SK-N-SH treated with all-trans-retinoic acid at 6 μM for 48 hours (cell line): ENCODE data around the gene HPCAL4.

ENCODE experiments used
- ATAC-seq: fragments of 200-7000 bp; cut with Tn5 transposase; 3 replicates; pipeline ENCODE4 v1.9.1; 2020; ENCODE audit warnings: mild to moderate bottlenecking, moderate library complexity
- ARNTL ChIP-seq: fragments of 450-650 bp; formaldehyde crosslinking; IDR thresholded peaks from 2 replicates; pipeline ENCODE4 v1.5.0; 2020; ENCODE audit warnings: low read depth, mild to moderate bottlenecking, moderate library complexity, borderline replicate concordance
- BACH2 ChIP-seq: fragments of 250-450 bp; sonication (Bioruptor Pico); IDR thresholded peaks from 2 replicates; pipeline ENCODE4 v1.9.0; 2021; ENCODE audit warnings: mild to moderate bottlenecking, borderline replicate concordance
- CSDC2 ChIP-seq: fragments of 250-450 bp; sonication (Bioruptor Pico); IDR thresholded peaks from 2 replicates; pipeline ENCODE4 v1.5.0; 2020; ENCODE audit warnings: mild to moderate bottlenecking, moderate library complexity
- CSRNP3 ChIP-seq: fragments of 250-450 bp; sonication (Bioruptor Pico); IDR thresholded peaks from 2 replicates; pipeline ENCODE4 v1.5.1; 2021; ENCODE audit warnings: mild to moderate bottlenecking, moderate library complexity
- ESRRG ChIP-seq: fragments of 250-450 bp; sonication (Bioruptor Pico); IDR thresholded peaks from 2 replicates; pipeline ENCODE4 v1.6.1; 2021; ENCODE audit warnings: mild to moderate bottlenecking
- GLIS3 ChIP-seq: fragments of 250-450 bp; sonication (Bioruptor Pico); IDR thresholded peaks from 2 replicates; pipeline ENCODE4 v1.5.0; 2020; ENCODE audit warnings: mild to moderate bottlenecking, moderate library complexity
- OSR1 ChIP-seq: fragments of 250-450 bp; sonication (Bioruptor Pico); IDR thresholded peaks from 2 replicates; pipeline ENCODE4 v1.8.0; 2022; ENCODE audit warnings: moderate library complexity, mild to moderate bottlenecking, inconsistent platforms
- PPARA ChIP-seq: fragments of 250-450 bp; sonication (Bioruptor Pico); IDR thresholded peaks from 2 replicates; pipeline ENCODE4 v1.5.0; 2020; ENCODE audit warnings: mild to moderate bottlenecking, borderline replicate concordance
- RARB ChIP-seq: fragments of 250-450 bp; sonication (Bioruptor Pico); IDR thresholded peaks from 2 replicates; pipeline ENCODE4 v1.8.0; 2021; ENCODE audit warnings: mild to moderate bottlenecking, moderate library complexity
- TCF4 ChIP-seq: fragments of 250-450 bp; sonication (Bioruptor Pico); IDR thresholded peaks from 2 replicates; pipeline ENCODE4 v1.8.0; 2021; ENCODE audit warnings: mild to moderate bottlenecking, moderate library complexity, borderline replicate concordance
- TOX ChIP-seq: fragments of 250-450 bp; sonication (Bioruptor Pico); IDR thresholded peaks from 2 replicates; pipeline ENCODE4 v1.8.0; 2021; ENCODE audit warnings: mild to moderate bottlenecking, moderate library complexity, borderline replicate concordance
- ZC3H10 ChIP-seq: fragments of 250-450 bp; sonication (Bioruptor Pico); IDR thresholded peaks from 2 replicates; pipeline ENCODE4 v1.5.1; 2021; ENCODE audit warnings: mild to moderate bottlenecking, moderate library complexity
- ZFP30 ChIP-seq: fragments of 450-650 bp; formaldehyde crosslinking; IDR thresholded peaks from 2 replicates; pipeline ENCODE4 v1.5.0; 2022; ENCODE audit warnings: mild to moderate bottlenecking, moderate library complexity
- ZNF565 ChIP-seq: fragments of 450-650 bp; formaldehyde crosslinking; conservative IDR thresholded peaks from 2 replicates; pipeline ENCODE4 v1.5.0; 2020; ENCODE audit warnings: low read depth, mild to moderate bottlenecking, moderate library complexity
- ZNF8 ChIP-seq: fragments of 450-650 bp; formaldehyde crosslinking; IDR thresholded peaks from 2 replicates; pipeline ENCODE4 v1.5.0; 2020; ENCODE audit warnings: mild to moderate bottlenecking, moderate library complexity
- TF ChIP-seq, protein P1 (sequence below): fragments of 250-450 bp; sonication (Bioruptor Pico); IDR thresholded peaks from 2 replicates; pipeline ENCODE4 v1.8.0; 2020; ENCODE audit warnings: mild to moderate bottlenecking, moderate library complexity, borderline replicate concordance
- TF ChIP-seq, protein P2 (sequence below): fragments of 250-450 bp; sonication (Bioruptor Pico); IDR thresholded peaks from 2 replicates; pipeline ENCODE4 v1.5.0; 2020; ENCODE audit warnings: mild to moderate bottlenecking, moderate library complexity
- TF ChIP-seq, protein P3 (sequence below): fragments of 250-450 bp; sonication (Bioruptor Pico); IDR thresholded peaks from 2 replicates; pipeline ENCODE4 v1.8.0; 2021; ENCODE audit warnings: low read depth, mild to moderate bottlenecking, moderate library complexity, borderline replicate concordance

The HPCAL4 gene

DNA sequence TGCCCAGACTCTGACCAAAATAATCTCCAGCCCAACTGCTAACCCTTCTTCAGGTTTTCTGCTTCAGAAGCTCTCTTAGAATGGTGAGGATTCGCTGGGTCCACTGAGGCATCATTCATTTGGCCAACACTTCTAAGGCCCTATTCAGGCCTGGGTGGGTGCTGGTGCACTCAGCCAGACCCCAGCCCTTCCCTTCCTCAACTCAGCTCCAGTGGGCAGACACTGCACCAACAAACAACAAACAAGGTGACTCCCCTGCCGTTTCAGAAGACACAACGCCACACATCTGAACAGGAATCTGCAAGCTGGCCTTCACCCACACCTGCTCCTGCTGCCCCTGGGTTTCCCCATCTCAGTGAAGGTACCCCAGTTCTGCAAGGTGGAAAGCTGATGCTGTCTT lies 57.8 kb downstream of the HPCAL4 start:
- ATAC-seq, result no peak
- no peak for TF ChIP-seq ESRRG (CRISPR knock-in tag)
- TF ChIP-seq ZFP30 (CRISPR knock-in tag), result no peak
- TF ChIP-seq, protein P1, sequence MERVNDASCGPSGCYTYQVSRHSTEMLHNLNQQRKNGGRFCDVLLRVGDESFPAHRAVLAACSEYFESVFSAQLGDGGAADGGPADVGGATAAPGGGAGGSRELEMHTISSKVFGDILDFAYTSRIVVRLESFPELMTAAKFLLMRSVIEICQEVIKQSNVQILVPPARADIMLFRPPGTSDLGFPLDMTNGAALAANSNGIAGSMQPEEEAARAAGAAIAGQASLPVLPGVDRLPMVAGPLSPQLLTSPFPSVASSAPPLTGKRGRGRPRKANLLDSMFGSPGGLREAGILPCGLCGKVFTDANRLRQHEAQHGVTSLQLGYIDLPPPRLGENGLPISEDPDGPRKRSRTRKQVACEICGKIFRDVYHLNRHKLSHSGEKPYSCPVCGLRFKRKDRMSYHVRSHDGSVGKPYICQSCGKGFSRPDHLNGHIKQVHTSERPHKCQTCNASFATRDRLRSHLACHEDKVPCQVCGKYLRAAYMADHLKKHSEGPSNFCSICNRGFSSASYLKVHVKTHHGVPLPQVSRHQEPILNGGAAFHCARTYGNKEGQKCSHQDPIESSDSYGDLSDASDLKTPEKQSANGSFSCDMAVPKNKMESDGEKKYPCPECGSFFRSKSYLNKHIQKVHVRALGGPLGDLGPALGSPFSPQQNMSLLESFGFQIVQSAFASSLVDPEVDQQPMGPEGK (CRISPR knock-in tag), result no peak
- TF ChIP-seq TOX (CRISPR knock-in tag), result no peak
- TF ChIP-seq ZC3H10, result no peak
- TF ChIP-seq BACH2, result no peak
- TF ChIP-seq OSR1 (CRISPR knock-in tag), result no peak
- TF ChIP-seq TCF4, result no peak
- no peak for TF ChIP-seq CSRNP3 (CRISPR knock-in tag)
- TF ChIP-seq, protein P2, sequence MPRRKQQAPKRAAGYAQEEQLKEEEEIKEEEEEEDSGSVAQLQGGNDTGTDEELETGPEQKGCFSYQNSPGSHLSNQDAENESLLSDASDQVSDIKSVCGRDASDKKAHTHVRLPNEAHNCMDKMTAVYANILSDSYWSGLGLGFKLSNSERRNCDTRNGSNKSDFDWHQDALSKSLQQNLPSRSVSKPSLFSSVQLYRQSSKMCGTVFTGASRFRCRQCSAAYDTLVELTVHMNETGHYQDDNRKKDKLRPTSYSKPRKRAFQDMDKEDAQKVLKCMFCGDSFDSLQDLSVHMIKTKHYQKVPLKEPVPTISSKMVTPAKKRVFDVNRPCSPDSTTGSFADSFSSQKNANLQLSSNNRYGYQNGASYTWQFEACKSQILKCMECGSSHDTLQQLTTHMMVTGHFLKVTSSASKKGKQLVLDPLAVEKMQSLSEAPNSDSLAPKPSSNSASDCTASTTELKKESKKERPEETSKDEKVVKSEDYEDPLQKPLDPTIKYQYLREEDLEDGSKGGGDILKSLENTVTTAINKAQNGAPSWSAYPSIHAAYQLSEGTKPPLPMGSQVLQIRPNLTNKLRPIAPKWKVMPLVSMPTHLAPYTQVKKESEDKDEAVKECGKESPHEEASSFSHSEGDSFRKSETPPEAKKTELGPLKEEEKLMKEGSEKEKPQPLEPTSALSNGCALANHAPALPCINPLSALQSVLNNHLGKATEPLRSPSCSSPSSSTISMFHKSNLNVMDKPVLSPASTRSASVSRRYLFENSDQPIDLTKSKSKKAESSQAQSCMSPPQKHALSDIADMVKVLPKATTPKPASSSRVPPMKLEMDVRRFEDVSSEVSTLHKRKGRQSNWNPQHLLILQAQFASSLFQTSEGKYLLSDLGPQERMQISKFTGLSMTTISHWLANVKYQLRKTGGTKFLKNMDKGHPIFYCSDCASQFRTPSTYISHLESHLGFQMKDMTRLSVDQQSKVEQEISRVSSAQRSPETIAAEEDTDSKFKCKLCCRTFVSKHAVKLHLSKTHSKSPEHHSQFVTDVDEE, result no peak
- TF ChIP-seq CSDC2, result no peak
- no peak for TF ChIP-seq RARB (CRISPR knock-in tag)
- no peak for TF ChIP-seq ZNF8
- TF ChIP-seq PPARA (CRISPR knock-in tag), result no peak
- no peak for TF ChIP-seq ARNTL

DNA sequence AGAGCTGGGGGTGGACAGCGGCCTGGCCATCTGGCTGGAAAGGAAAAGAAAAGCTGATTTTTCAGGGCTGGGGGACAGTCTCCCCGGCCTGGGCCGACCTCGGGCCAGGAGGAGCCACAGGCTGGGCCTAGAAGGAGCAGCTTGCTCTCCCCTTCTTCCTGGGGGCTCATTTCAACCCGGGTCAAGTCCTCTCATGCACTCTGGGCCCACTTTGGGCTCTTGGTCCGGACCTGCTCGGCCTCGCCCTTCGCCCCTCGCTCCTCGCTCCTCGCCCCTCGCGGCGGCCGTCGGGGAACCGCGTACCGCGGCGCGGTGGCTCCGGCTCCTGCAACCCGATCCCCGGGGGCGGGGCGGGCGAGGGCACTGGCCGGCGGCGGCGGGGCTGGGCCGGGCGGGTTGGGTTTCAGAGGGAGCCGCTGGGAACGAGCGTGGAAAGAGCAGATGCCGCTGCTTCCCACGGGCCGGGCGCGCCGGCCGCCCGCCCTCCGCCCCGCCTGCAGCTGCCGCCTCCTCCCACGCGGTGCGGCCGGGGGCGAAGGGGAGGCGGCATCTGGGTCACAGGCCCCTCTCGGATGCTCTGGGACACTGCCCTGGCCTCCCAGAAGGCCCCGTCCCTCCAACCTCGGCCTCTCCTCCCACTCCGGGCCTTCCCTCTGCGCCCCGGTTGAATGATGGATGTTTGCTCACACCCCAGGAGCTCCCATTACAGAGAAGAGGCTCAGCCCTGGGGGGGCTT lies 58.4 kb downstream of the HPCAL4 start:
- TF ChIP-seq TOX (CRISPR knock-in tag) (no peak), PPARA (CRISPR knock-in tag) (no peak)
- TF ChIP-seq, protein P3, sequence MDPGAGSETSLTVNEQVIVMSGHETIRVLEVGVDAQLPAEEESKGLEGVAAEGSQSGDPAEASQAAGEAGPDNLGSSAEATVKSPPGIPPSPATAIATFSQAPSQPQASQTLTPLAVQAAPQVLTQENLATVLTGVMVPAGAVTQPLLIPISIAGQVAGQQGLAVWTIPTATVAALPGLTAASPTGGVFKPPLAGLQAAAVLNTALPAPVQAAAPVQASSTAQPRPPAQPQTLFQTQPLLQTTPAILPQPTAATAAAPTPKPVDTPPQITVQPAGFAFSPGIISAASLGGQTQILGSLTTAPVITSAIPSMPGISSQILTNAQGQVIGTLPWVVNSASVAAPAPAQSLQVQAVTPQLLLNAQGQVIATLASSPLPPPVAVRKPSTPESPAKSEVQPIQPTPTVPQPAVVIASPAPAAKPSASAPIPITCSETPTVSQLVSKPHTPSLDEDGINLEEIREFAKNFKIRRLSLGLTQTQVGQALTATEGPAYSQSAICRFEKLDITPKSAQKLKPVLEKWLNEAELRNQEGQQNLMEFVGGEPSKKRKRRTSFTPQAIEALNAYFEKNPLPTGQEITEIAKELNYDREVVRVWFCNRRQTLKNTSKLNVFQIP (CRISPR knock-in tag), result no peak
- ATAC-seq, result no peak

GRCh38 chr1:39632323-39632681 lies 58.9 kb downstream of the HPCAL4 start:
- TF ChIP-seq TOX (CRISPR knock-in tag) (no peak), ZNF8 (no peak), PPARA (CRISPR knock-in tag) (no peak), CSRNP3 (CRISPR knock-in tag) (no peak), ZFP30 (CRISPR knock-in tag) (no peak), ZNF565 (CRISPR knock-in tag) (no peak), BACH2 (no peak), ARNTL (no peak), CSDC2 (no peak), OSR1 (CRISPR knock-in tag) (no peak), GLIS3 (CRISPR knock-in tag) (no peak)
- TF ChIP-seq, protein P2, result no peak

More at GRCh38 chr1:39632323-39632681, 58.9 kb downstream of the HPCAL4 start:
- no peak for ATAC-seq
